Measurements from ENCODE around the gene C3. TPM values are rescaled to one million over a fixed set of nuclear protein-coding genes. Genes with fewer than 3 reads are reported as not detected.
"Not testable (repeated sequence)": the region's sequence is repeated elsewhere in the genome, so short reads cannot be mapped to it uniquely, and the experiment has no call there.

The C3 gene
- total RNA-seq, 4 donors from 2014 or later, result 28.8 to 155 (median 79.6) TPM

DNA sequence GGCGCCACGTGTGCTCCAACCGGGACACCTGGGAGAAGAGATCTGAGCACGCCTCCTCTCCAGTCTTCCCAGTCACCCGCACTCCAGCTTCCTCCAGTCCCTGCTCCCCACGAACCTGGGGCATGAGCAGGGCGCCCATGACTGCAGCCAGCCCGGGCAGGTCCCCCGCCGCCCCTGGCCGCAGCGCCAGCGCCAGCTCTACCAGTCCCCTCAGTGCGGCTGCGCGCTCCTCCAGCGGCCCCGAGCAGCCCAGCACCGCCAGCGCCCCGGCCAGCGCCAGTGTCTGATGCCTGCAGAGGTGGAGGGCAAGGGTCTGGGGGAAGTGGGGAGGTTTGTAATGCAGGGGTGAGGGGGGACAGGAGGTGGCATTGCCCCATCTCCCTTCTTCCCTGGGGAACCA is 33.7 kb upstream of the C3 start:
- WGBS, 2 donors, result 95 to 98% methylated on average over 11 to 21 of the region's 22 CpGs
- intact Hi-C loops (cut with DNase I; ENCODE audit: low total_unique reads), result no loop called here

DNA sequence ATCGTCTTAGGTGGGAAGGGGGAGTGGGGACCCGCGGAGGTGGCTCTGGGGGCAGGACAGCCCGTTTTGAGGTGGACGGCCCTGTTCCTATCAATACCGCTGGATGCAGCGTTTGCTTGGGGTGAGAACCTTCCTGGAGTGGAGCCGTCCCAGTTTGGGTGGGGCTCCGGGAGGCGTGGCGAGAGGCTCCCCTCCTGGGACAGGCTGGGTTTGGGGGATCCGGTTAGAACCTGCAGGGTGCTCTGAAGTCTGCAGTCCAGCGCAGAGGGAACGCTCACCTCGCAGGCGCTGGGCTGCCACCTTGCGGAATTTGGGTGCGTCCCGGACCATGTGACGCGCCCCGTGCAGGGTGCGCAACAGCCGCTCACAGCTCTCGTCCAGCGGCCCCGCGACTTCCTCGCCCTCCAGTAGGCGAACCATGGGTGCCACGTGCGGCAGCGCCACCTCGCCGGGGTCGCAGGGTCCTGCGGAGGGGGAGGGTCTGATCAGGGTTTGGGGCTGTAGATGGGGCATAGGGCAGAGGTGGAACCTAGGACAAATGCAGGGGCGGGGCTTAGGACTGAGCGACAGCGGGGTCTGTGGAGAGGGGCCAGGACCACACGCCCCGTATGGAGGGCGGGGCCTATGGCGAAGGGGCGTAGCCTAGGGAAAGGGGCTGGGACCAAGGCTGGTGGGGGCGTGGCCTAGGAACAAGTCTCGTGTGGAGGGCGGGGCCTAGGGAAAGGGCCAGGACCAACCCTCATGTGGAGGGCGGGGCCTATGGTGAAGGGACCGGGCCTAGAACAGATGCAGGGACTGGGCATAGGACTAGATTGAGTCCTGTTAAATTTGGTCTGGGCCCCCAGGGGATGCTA is 33.0 kb upstream of the C3 start:
- H3K4me3 ChIP-seq (ENCODE audit: low read depth, poor library complexity, severe bottlenecking), result no peak overlapping the region
- peak; percentile 73 to 96 for DNase-seq (ENCODE audit: low spot score in 2 of 2)
- WGBS, 2 donors, result 22 to 41% methylated on average over 20 to 41 of the region's 50 CpGs
- no peak for TF ChIP-seq POLR2A (IDR thresholded peaks at IDR 0.05)
- TF ChIP-seq, protein P1, sequence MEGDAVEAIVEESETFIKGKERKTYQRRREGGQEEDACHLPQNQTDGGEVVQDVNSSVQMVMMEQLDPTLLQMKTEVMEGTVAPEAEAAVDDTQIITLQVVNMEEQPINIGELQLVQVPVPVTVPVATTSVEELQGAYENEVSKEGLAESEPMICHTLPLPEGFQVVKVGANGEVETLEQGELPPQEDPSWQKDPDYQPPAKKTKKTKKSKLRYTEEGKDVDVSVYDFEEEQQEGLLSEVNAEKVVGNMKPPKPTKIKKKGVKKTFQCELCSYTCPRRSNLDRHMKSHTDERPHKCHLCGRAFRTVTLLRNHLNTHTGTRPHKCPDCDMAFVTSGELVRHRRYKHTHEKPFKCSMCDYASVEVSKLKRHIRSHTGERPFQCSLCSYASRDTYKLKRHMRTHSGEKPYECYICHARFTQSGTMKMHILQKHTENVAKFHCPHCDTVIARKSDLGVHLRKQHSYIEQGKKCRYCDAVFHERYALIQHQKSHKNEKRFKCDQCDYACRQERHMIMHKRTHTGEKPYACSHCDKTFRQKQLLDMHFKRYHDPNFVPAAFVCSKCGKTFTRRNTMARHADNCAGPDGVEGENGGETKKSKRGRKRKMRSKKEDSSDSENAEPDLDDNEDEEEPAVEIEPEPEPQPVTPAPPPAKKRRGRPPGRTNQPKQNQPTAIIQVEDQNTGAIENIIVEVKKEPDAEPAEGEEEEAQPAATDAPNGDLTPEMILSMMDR (IDR thresholded peaks at IDR 0.05), result no peak
- intact Hi-C loops (cut with DNase I; ENCODE audit: low total_unique reads), result no loop called here

More for the DNA sequence above, 33.7 kb upstream of the C3 start:
- peak in 1 of 2 donors; percentile 86 for DNase-seq (ENCODE audit: low spot score in 2 of 2)
- TF ChIP-seq, protein P1 (IDR thresholded peaks at IDR 0.05), result no peak
- TF ChIP-seq POLR2A (IDR thresholded peaks at IDR 0.05), result no peak
- H3K4me3 ChIP-seq (ENCODE audit: low read depth, poor library complexity, severe bottlenecking), result no peak overlapping the region

DNA sequence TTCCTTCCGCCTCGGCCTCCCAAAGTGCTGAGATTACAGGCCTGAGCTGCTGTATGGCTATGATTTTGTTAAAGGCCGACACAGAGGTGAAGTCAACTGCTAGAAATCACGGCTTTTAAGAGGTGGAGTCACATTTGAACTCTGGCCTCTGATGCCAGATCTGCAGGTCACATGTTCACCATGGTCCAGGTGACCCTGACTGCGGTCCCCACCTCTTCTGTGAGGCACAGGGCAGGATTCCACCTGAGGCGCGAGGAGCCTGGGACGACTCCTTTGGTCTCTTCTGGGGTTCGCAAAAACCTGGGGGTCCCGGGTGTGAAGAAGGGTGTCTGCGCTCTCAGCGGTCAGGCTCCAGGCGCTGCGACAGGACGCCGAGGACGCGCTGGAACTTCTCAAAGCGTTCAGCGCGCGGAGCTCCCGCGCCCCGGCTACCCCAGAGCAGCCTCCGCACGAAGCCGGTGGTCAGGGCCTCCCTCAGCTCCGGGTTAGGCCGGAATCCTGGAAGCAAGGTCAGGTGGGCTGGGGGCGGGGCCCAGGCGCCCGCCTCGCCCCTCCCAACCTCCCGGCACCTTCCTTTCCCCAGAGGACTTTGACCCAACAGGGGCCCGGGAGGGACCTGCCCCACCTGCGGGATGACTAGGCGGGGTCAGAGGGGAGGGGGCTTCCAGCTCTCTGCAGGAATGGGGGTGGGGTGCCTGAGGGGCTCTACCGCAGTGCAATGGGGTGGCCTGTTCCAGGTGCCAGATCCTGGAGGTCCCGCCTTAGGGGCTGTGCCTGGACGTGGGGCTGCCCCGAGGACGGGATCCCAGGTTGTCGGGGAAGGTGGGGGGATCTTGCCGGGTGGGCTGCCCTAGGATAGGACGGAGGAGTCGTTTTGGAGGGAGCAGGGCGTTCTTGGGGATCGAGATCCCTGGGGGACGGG is 32.1 kb upstream of the C3 start:
- H3K4me3 ChIP-seq (ENCODE audit: low read depth, poor library complexity, severe bottlenecking), result no peak overlapping the region
- 74 to 78% methylated on average over 49 to 50 of the region's 50 CpGs for WGBS, 2 donors
- DNase-seq (ENCODE audit: low spot score in 2 of 2), result peak in 1 of 2 donors; percentile 82
- intact Hi-C loops (cut with DNase I; ENCODE audit: low total_unique reads), result no loop called here
- TF ChIP-seq, protein P1 (IDR thresholded peaks at IDR 0.05), result no peak
- TF ChIP-seq POLR2A (IDR thresholded peaks at IDR 0.05), result no peak

DNA sequence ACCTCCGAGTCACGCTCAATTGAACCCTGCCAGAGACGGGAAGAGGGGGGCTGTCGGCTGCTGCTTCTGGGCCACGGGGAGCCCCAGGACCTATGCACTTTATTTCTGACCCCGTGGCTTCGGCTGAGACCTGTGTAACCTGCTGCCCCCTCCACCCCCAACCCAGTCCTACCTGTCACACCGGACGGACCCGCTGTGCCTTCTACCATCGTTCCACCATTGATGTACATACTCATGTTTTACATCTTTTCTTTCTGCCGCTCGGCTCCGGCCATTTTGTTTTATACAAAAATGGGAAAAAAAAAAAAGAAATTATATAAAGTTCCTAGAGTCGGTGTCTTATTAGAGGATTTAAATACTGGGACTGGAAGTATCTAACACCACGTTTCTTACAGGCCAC is 30.7 kb upstream of the C3 start:
- H3K4me3 ChIP-seq (ENCODE audit: low read depth, poor library complexity, severe bottlenecking), result no peak overlapping the region
- intact Hi-C loops (cut with DNase I; ENCODE audit: low total_unique reads), result no loop called here
- DNase-seq (ENCODE audit: low spot score in 2 of 2), result no peak
- TF ChIP-seq, protein P1 (IDR thresholded peaks at IDR 0.05), result no peak
- no peak for TF ChIP-seq POLR2A (IDR thresholded peaks at IDR 0.05)
- WGBS, 2 donors, result 91 to 92% methylated on average over 16 of the region's 16 CpGs

DNA sequence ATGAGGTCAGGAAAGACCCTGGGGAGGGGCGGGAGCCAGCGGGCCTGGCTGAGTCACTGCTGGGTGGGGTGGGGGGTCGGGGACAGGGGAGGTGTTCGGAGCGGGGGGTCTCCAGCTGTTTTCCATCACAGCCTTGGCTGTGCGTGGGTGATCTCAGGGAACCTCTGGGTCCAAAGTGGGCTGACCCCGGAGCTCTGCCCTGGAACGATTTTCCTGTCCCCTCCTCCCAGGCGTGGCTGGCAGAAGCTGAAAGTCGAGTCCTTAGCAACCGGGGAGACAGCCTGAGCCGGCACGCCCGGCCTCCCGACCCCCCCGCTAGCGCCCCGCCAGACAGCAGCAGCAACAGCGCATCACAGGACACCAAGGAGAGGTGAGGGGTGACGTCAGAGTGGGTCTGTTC is 29.6 kb upstream of the C3 start:
- TF ChIP-seq, protein P1 (IDR thresholded peaks at IDR 0.05), result no peak
- no peak for TF ChIP-seq POLR2A (IDR thresholded peaks at IDR 0.05)
- peak in 1 of 2 donors; percentile 90 for DNase-seq (ENCODE audit: low spot score in 2 of 2)
- intact Hi-C loops (cut with DNase I; ENCODE audit: low total_unique reads), result no loop called here
- WGBS, 2 donors, result 37 to 48% methylated on average over 15 to 17 of the region's 20 CpGs
- no peak overlapping the region for H3K4me3 ChIP-seq (ENCODE audit: low read depth, poor library complexity, severe bottlenecking)

DNA sequence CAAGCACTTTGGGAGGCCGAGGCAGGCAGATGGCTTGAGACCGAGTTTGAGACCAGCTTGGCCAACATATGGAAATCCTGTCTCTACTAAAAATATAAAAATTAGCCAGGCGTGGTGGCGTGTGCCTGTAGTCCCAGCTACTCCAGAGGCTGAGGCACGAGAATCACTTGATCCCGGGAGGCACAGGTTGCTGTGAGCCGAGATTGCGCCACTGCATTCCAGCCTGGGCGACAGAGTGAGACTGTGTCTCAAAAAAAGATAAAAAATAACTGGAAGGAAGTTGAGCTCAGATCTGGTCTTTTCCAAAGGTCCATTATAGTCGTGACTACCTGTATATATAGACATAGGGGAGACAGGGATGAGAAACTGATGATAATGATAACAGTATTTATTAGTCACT is 28.1 kb upstream of the C3 start:
- 66 to 69% methylated on average over 10 of the region's 10 CpGs for WGBS, 2 donors
- H3K4me3 ChIP-seq (ENCODE audit: low read depth, poor library complexity, severe bottlenecking); intact Hi-C loops (cut with DNase I; ENCODE audit: low total_unique reads): not testable (repeated sequence)
- DNase-seq (ENCODE audit: low spot score in 2 of 2), result peak in 1 of 2 donors; percentile 89
